ENCODE measurements around the gene XRCC6.

The XRCC6 gene

DNA sequence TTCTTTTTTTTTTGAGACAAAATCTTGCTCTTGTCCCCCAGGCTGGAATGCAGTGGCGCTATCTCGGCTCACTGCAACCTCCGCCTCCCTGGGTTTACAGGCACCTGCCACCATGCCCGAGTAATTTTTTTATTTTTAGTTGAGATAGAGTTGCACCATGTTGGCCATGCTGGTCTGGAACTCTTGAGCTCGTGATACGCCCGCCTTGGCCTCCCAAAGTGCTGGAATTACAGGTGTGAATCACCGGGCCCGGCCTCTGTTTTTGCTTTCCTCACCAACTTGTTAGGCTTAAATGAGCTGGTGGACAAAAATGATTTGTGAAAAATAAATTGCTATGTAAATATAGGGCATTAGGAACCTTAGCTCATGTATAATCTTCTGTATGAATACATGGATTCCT lies 81.7 kb downstream of the XRCC6 start:
- TF ChIP-seq, protein P1, sequence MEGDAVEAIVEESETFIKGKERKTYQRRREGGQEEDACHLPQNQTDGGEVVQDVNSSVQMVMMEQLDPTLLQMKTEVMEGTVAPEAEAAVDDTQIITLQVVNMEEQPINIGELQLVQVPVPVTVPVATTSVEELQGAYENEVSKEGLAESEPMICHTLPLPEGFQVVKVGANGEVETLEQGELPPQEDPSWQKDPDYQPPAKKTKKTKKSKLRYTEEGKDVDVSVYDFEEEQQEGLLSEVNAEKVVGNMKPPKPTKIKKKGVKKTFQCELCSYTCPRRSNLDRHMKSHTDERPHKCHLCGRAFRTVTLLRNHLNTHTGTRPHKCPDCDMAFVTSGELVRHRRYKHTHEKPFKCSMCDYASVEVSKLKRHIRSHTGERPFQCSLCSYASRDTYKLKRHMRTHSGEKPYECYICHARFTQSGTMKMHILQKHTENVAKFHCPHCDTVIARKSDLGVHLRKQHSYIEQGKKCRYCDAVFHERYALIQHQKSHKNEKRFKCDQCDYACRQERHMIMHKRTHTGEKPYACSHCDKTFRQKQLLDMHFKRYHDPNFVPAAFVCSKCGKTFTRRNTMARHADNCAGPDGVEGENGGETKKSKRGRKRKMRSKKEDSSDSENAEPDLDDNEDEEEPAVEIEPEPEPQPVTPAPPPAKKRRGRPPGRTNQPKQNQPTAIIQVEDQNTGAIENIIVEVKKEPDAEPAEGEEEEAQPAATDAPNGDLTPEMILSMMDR (IDR thresholded peaks at IDR 0.05; ENCODE audit: extremely low read depth, insufficient read depth, missing control alignments), result no peak
- DNase-seq (ENCODE audit: low spot score), result no peak
- in situ Hi-C loops (cut with MboI; ENCODE audit: low pct_unique_long_range_greater_than_20kb, low sequenced_read_pairs, unreplicated experiment), result no loop called here

DNA sequence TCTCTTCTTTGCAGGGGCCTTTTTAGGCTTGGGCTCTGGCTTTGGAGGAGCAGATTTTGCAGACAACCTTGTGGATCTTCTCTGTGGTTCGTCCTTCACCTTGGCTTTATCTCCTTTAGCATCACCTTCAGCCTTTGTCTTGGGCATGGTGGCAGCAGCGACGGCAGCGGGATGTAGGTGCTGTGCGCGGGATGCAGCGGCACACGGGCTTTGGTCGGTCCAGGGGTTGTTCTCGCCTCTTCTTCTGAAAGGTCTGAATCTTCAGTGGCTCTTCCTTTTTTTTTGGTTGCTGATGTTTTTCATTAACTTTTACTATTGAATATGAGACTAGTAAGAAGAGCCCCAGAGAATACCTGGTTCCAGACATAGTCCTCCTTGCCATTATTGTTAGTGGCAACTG lies 88.2 kb downstream of the XRCC6 start:
- TF ChIP-seq, protein P1 (IDR thresholded peaks at IDR 0.05; ENCODE audit: extremely low read depth, insufficient read depth, missing control alignments), result no peak
- no peak for DNase-seq (ENCODE audit: low spot score)
- in situ Hi-C loops (cut with MboI; ENCODE audit: low pct_unique_long_range_greater_than_20kb, low sequenced_read_pairs, unreplicated experiment), result no loop called here

DNA sequence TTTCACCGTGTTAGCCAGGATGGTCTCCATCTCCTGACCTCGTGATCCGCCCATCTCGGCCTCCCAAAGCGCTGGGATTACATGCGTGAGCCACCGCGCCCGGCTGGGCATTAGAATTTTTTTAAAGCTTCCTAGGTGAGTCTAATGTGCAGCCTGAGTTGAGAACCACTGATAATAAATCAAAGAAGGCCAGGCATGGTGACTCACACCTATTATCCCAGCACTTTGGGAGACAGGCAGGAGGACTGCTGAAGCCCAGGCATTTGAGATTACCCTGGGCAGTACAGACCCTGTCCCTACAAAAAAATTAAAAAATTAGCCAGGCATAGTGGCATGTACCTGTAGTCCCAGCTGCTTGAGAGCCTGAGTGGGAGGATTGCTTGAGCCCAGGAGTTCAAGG lies 91.9 kb downstream of the XRCC6 start:
- in situ Hi-C loops (cut with MboI; ENCODE audit: low pct_unique_long_range_greater_than_20kb, low sequenced_read_pairs, unreplicated experiment), result no loop called here
- DNase-seq (ENCODE audit: low spot score), result no peak
- TF ChIP-seq, protein P1 (IDR thresholded peaks at IDR 0.05; ENCODE audit: extremely low read depth, insufficient read depth, missing control alignments), result no peak

All from GM13977 (cell line).